HG02884 (cell line): ENCODE results near the gene GLRA1.
"Not testable (repeated sequence)": the region's sequence is repeated elsewhere in the genome, so short reads cannot be mapped to it uniquely, and the experiment has no call there.

Experiments used
- ATAC-seq: cut with Tn5 transposase; IDR thresholded peaks from one replicate; pipeline ENCODE4 v1.9.1; 2021; ENCODE audit warnings: mild to moderate bottlenecking, moderate library complexity; ENCODE audit not compliant: unreplicated experiment

GLRA1 gene

DNA sequence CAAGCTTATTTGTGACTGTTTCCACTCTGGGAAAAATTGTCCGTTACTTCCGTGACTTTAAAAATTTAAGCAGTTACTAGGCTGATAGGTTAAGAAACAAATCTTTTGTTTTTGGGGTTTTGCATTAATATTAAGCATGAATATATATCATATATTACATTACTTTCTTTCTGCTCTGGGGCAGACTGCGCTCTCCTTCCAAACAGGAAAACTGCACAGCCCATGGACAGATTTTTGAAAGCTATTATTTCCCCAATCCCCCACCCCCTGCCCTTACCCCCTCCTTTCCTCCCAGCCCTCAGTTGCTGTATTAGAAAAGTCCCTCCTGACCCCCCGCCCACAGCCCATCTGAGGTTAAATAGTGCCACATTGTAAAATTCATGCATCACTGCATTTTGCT is 102.5 kb downstream of the GLRA1 start:
- no peak for ATAC-seq

DNA sequence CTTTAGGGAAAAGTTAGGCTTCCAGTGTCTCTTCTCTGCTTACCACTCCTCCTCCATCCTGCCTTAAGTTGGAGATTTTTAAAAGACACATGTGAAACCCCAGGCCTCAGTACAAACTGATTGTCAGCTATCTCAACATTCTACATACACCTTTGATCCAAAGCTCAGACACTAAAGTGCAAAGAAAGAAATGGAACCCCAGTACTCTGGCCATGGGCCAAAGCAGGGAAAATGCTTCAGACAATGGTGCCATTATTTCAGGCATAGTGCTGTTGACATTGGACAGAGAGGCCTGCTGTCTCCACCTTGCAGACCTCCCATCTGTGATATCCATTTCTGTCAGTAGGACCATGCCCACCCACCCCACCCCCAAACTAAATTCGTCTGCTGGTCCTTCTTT is 103.7 kb downstream of the GLRA1 start:
- ATAC-seq, result no peak

- ATAC-seq, result no peak
Observed at GRCh38 chr5:151820271-151820670, 104.4 kb downstream of the GLRA1 start.

DNA sequence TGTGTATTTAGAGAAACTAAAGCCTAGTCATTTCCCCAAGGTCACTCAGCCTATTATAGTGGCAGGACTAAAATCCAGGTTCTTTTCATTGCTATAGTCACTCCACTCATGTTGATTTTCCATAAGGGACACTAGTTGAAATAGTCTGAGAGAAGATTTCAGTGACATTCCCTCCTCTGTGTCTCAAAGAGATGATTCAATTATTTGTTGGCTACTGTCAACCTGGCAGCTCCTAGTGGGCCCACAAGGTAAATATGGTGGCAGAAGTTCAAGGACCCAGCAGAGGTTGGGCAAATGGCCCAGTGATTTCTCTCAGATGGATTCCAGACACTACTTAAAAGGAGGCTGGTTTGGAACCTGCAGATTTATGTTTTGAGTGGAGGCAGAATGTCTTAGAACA is 104.8 kb downstream of the GLRA1 start:
- no peak for ATAC-seq

- ATAC-seq, result no peak
Observed at GRCh38 chr5:151815051-151815450, 109.6 kb downstream of the GLRA1 start.

GRCh38 chr5:151812757-151813309 is 111.8 kb downstream of the GLRA1 start:
- ATAC-seq, result no peak

DNA sequence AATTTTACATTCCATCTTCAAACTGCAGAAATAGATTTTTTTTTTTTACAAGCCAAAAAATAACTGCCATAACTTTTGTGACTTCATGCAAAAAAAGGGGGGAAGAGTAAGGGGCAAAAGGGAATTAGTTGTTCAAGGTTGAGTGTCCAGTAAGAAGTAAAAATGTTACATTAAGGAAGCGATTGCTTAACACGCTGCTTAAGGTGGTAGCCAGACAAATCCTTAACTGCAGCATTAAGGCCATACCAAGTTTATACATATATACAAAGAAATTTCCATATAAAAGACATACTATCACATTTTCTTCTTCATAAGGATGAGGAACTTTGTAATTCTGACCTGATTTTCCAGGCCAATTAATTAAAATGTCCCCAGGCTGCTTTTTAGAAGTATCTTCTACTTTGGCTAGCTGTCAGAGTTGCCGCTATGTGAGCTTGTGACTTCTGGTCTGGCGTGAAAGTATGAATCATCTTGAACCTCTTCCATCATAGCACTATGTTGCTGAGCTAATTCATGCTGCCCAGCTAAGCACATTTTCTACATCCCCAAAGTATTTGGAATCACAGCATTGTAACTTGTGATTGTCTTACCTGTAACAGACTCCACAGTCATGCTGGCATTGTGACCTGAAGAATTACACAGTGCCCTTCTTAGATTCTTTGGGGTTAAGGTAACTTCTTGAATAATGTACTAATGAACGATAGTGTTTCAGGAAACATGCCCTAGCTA is 112.9 kb downstream of the GLRA1 start:
- no peak for ATAC-seq

GRCh38 chr5:151810897-151811296 is 113.8 kb downstream of the GLRA1 start:
- ATAC-seq, result no peak

DNA sequence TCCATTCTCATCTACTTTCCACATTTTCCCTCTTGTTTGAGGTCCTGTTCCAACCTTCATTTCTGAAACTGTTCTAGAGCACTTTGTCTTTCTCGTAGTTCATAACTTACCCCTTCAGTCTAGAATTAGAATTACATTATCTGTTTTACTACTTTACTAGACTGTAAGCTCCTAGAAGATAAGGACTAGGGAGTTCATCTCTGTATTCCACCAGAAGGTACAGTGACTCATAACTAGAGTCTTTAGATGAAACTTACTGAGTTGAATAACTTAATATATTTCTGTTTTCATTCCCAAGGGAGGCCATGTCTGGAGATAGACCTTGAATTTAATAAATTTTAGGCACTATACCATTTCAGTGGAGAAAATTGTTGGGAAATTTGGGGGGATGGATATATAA is 114.2 kb downstream of the GLRA1 start:
- ATAC-seq, result no peak

- no peak for ATAC-seq
Observed at GRCh38 chr5:151808451-151809169, 116.0 kb downstream of the GLRA1 start.

DNA sequence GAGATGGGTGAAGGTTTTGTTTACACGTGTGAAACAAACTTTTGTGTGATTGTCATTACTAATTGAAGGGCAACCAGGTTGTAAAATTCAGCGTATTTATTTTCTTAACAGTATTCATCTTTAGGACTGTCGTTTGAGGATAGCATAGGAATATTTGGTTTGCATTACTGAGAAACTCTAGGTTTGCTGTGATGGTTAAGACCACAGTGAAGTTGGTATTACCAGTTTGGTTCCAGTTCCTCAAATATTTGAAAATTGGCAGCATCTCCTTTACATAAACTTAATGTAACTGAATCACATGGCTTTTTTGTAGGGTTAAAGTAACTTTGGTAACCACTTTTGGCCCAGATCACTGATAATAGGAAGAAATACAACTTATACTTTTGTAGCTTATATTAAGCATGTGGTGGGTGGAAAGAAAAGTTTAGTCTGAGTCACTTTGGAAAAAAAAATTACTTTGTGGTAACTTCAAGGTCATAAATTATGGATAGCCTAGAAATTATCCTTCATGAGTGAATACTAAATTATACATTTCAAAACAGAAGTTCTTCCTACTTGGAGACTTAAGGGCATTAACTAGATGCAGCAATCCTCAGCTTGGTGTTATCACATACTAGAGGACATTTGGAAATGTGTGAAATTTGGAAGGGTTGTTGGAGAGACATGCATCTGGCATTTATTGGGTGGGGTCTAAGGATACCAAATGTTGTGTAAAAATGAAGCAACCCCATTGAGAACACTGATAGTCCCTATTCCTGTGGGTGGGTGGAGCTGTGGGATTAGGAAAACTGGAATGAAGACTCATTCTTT is 119.0 kb downstream of the GLRA1 start:
- no peak for ATAC-seq

- ATAC-seq, result no peak
Observed at GRCh38 chr5:151800532-151800931, 124.1 kb downstream of the GLRA1 start.

GRCh38 chr5:151799407-151799806 is 125.2 kb downstream of the GLRA1 start:
- no peak for ATAC-seq

DNA sequence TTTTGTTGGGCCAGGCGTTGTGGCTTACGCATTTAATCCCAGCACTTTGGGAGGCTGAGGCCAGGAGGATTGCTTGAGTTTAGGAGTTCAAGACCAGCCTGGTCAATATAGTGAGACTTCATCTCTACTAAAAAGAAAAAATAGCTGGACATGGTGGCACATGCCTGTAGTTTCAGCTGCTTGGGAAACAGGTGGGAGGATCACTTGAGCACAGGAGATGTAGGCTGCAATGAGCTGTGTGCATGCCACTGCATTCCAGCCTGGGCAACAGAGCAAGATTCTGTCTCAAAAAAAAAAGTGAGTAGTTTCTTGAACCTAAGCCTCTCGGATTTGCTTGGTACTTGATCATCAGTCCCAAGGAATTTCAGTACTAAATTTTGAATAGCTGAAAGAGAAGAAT is 126.0 kb downstream of the GLRA1 start:
- ATAC-seq, result no peak

- ATAC-seq, result no peak
Observed at GRCh38 chr5:151795426-151795825, 129.2 kb downstream of the GLRA1 start.

GRCh38 chr5:151793358-151793757 is 131.3 kb downstream of the GLRA1 start:
- ATAC-seq, result no peak

GRCh38 chr5:151787817-151788216 is 136.8 kb downstream of the GLRA1 start:
- no peak for ATAC-seq

DNA sequence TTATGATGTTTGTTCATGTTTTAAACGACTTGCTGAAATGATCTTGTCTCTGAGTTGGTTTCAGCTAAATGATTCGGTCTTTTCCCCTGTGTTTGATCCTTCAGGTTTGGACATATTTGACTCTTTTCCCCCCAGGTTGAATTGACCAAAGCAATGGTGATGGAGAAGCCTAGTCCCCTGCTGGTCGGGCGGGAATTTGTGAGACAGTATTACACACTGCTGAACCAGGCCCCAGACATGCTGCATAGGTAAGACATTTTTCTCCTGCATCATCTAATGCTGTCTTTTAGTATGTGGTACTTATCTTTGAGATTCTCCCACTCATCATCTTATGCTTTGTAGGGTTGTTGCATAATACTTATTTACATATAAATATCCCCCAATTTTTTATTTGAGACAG is 138.2 kb downstream of the GLRA1 start:
- no peak for ATAC-seq

DNA sequence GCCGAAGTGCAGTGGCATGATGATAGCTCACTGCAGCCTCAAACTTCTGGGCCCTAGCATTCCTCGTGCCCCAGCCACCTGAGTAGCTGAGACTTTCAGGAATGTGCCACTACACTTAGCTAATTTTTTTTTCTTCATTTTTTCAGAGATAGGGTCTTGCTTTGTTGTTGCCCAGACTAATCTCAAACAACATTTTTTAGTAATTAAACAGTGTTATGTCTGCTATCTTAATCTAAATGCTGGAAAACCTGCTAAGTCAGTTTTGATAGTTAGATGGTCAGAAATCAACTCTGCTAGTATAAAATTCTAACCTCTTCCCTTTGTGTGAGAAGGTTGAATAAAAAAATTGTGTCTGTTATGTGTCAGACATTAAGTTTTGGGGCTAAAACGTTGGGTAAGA is 140.5 kb downstream of the GLRA1 start:
- ATAC-seq, result no peak

GRCh38 chr5:151783664-151784063 is 141.0 kb downstream of the GLRA1 start:
- ATAC-seq, result not testable (repeated sequence)

GRCh38 chr5:151781201-151781600 is 143.4 kb downstream of the GLRA1 start:
- no peak for ATAC-seq
